ENCODE data around the gene PITPNC1.

DNA sequence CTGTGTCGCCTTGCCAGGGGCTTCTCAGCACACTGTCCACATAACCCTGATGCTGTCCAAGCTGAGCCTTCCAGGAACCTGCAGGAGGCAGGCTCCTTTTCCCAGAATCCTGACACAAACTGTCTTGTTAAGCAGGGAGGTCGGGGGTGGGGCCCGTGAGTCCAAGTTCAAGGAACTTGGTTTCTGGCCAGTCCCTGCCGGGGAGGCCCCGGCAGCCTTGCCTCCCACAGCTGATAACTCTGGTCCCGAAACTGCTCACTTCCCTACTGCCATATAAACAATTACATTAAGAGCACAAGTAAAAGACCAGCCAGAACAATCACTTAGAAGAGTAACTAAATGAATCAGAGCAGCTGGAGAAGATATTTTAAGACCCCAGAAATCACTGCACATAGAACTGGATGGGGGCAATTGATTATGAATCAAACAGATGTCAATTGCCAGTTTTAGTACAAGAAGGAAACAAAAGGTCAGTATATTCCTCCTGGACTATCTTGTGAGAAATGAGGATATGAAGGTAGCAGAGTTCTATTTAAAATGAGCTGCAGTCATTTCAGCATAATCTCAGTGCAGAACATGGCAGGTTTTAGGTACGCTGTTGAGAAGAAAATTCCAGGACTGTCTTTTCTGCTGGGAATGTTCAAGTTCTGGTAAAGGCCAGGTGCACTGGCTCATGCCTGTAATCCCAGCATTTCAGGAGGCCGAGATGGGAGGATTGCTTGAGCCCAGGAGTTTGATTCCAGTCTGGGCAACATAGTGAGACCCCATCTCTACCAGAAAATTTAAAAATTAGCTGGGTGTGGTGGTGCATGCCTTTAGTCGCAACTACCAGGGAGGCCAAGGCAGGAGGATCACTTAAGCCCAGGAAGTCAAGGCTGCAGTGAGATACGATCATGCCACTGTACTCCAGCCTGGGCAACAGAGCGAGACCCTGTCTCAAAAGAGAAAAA, 169.8 kb downstream of the PITPNC1 start:
- TF ChIP-seq YY1 (IDR thresholded peaks at IDR 0.05; ENCODE audit: insufficient read depth, insufficient read length) (no peak), SUZ12 (IDR thresholded peaks at IDR 0.05; ENCODE audit: extremely low read depth, insufficient read depth, insufficient read length) (no peak), ZNF274 (IDR thresholded peaks at IDR 0.05; ENCODE audit: low read depth, low read length) (no peak)
